Femur (tissue), 1 donor: ENCODE data around the gene PGLYRP4.
"Not testable (repeated sequence)": the region's sequence is repeated elsewhere in the genome, so short reads cannot be mapped to it uniquely, and the experiment has no call there.

Experiments
- DNase-seq: peaks from one replicate; pipeline ENCODE4 v3.0.0-alpha.2; 2017

PGLYRP4 gene

GRCh38 chr1:153336650-153337049, 12.0 kb downstream of the PGLYRP4 start:
- no peak for DNase-seq

GRCh38 chr1:153333902-153334301, 14.7 kb downstream of the PGLYRP4 start:
- DNase-seq = no peak

DNA sequence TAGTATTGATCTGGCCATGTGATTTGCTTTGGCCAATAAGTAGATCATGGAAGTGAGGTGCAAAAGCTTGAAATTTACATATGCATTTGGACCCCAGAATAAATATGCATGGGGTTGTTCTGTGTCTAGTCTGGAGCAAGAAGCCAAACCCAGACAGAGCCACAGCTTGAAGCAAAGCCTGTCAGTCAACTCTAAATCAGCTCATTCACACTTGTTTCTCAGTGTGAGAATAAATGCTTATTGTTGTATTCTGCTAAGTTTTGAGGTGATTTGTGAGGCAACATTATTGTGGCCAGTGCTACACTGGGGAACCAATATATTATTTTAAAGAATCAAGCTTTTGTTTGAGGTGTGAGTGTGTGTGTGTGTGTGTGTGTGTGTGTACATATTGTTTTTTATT, 23.7 kb downstream of the PGLYRP4 start:
- DNase-seq = no peak

- DNase-seq = no peak
Measured at GRCh38 chr1:153322568-153322967, 26.1 kb downstream of the PGLYRP4 start.

GRCh38 chr1:153318145-153318544, 30.5 kb downstream of the PGLYRP4 start:
- DNase-seq = not testable (repeated sequence)

- DNase-seq = not testable (repeated sequence)
Measured at GRCh38 chr1:153316013-153316412, 32.6 kb downstream of the PGLYRP4 start.

GRCh38 chr1:153314388-153314787, 34.3 kb downstream of the PGLYRP4 start:
- DNase-seq = not testable (repeated sequence)

DNA sequence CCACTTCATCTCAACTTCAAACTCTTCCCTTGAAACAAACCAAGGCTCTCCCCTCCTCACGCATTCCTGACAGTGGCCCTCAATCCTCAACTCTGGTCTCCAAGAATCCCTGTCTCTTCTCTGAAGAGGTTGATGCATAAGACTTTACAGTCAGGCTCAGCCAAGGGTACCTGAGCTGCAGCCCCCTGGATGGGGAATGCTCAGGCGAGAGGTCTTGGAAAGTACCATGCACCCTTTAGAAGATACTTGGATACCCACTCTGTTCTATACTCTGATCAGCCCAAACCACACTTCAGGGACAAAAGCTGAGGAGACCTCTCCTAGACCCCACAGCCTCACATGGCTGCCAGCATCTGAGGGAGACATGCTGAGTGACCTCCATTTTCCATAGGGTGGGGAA, 35.4 kb downstream of the PGLYRP4 start:
- DNase-seq = no peak

- no peak for DNase-seq
Measured at GRCh38 chr1:153312570-153313186, 36.0 kb downstream of the PGLYRP4 start, which contains the start of gene PGLYRP3. Gene PGLYRP3, minus strand, starts transcription at chr1:153312952. Its CDS starts 2,287 bp downstream, at chr1:153310665.

GRCh38 chr1:153310526-153310925, 38.1 kb downstream of the PGLYRP4 start:
- DNase-seq = no peak

- DNase-seq = no peak
Measured at GRCh38 chr1:153309441-153309840, 39.2 kb downstream of the PGLYRP4 start.

GRCh38 chr1:153308540-153308939, 40.1 kb downstream of the PGLYRP4 start:
- DNase-seq = no peak

DNA sequence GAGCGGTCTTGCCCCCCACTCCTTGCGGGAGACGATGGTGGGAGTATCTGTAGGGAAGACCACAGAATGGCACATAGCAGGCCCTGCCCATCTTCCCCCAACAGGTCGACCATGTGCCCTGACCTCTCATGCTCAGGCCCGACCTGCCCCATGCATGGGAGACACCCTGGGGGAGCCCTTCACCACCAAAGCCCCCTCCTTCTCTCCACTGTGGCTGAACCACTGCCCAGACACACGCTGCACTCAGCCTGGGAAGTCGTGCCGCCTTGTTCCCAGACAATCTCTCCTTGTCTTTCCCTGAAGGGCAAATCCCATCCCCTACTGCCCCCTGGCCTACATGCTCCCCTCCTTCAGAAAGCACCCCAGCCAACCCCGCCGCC, 41.4 kb downstream of the PGLYRP4 start:
- no peak for DNase-seq

GRCh38 chr1:153306303-153307220, 42.1 kb downstream of the PGLYRP4 start:
- no peak for DNase-seq

DNA sequence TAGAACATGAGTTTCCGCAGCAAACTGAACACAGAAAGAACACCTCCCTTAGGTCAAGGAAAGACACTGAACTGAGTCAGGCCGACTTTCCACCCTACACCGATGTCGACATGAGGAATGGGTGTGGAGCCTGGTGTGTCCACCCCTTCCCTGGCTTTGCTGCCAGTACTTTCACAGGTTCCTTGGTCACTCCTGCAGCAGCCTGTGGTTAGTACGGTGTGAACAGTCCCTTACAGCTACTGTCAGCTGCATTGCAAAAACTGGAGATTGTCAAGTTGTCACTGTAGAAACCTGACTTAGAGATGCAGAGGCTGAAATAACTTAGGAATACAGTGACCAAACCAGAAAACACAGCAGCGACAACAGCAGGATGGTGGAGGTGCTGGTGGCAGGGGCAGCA, 43.0 kb downstream of the PGLYRP4 start:
- DNase-seq = no peak

DNA sequence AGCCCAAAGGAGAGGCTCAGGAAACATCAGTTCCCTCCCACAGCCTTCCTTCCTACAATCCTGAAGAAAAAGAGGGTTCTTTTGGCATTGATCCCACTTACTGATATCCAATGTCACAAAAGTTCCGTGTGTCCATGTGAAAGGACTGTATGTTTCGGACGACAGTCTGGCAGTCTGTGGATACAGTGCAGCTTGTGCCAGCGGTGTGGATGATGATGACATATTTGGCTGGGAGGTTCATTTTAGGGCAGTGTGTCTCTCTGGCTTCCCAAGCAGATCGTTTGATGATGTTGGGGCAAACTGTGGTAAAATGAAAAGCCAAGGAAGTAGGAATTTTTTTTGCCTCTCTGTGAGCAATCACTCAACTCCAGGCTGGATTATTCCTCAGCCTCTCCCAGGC, 46.3 kb downstream of the PGLYRP4 start:
- no peak for DNase-seq

DNA sequence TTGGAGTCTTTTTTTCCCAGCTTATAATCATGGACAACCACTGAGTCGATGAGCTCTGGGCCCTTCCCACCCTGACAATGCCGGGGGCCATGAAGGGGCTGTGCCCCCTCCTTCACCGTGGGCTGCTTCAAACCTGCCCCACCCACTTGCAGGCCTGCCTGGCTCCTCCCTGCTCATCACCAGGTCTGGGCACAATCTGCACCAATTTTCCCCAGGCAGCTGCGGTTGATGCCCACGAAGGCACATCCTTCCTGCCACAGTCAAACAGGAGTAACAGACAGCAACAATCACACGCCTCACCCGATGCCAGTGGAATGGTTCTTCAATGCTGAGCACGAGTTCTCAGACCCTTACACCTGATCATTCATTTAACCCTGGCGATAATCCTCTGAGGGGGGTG, 54.8 kb downstream of the PGLYRP4 start:
- DNase-seq = no peak

DNA sequence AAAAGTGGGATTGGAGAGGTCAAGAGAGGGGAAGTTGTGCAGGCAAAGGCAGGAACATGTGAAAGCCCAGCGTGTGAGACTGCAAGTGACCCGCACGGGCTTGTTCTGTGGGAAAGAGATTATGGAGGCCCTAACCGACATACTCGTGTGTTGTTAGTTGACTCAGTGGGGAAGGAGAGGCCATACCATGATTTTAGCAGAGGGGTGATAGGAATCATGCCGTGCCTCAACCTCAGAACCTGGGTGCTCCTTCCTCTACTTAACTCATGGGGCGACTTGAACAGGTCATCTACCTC, 55.2 kb downstream of the PGLYRP4 start:
- no peak for DNase-seq

DNA sequence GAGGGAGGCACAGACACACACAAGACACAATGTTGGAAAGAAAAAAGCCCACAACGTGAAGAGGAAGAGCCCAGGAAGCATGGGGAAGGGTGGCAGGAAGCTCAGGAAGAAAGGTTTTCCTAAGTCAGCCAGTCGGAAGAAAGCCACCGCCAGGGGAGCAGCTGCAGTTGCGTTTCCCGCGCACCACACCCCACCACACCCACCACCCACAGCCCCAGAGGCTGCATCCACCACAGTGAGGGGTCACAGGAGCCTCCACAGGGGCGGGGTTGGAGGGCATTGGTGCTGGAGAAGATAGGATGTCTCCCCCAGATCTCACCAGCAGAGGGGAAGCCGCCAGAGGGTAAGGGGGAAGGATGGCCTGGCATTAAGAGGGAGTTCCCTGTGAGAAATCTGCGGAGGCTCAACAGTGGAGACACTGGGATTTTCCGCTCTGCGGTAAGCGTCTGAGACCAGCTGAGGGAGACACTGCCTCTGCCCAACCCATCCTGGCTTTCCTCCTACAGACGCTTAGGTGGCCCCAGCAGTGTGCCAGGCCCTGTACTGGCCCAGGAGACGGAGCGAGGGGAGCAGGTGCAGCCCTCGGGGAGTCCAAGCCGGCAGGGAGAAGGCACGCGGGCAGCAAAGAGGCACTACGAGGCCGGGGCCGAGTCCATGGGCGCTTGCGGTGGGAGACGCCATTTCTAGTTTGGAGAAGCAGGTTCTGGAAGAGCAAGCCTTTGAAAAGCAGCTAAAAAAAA, 55.7 kb downstream of the PGLYRP4 start:
- DNase-seq = no peak

- no peak for DNase-seq
Measured at GRCh38 chr1:153292185-153292584, 56.5 kb downstream of the PGLYRP4 start.

- DNase-seq = no peak
Measured at GRCh38 chr1:153291514-153291913, 57.1 kb downstream of the PGLYRP4 start.

- no peak for DNase-seq
Measured at GRCh38 chr1:153288634-153289275, 59.9 kb downstream of the PGLYRP4 start.
